Adipocyte (in vitro differentiated cells): Measurements from ENCODE around the gene CPTP.
A peak's percentile ranks its signal among the peaks of the same experiment; 100 is the strongest.
"Not testable (repeated sequence)": the region's sequence is repeated elsewhere in the genome, so short reads cannot be mapped to it uniquely, and the experiment has no call there.

Experiments
- DNase-seq: peaks from one replicate; pipeline ENCODE4 v3.0.0-alpha.2; 2015; ENCODE audit warnings: low read depth
- H3K27me3 ChIP-seq: replicated peaks from 2 replicates; pipeline ENCODE4 v1.7.0; 2013; ENCODE audit warnings: mild to moderate bottlenecking, low read length, moderate library complexity; ENCODE audit not compliant: control insufficient read depth, insufficient read depth
- H3K36me3 ChIP-seq: 2 replicates; pipeline ENCODE4 v1.7.0; 2013; ENCODE audit warnings: low read length, mild to moderate bottlenecking, moderate library complexity; ENCODE audit not compliant: control insufficient read depth, insufficient read depth, severe bottlenecking
- H3K4me1 ChIP-seq: 2 replicates; pipeline ENCODE4 v1.7.0; 2013; ENCODE audit warnings: mild to moderate bottlenecking, low read length, moderate library complexity; ENCODE audit not compliant: control insufficient read depth, insufficient read depth
- H3K4me3 ChIP-seq: 2 replicates; pipeline ENCODE4 v1.7.0; 2013; ENCODE audit warnings: mild to moderate bottlenecking, low read length, moderate library complexity
- H3K9ac ChIP-seq: 2 replicates; pipeline ENCODE4 v1.7.0; 2013; ENCODE audit warnings: mild to moderate bottlenecking, low read length, moderate library complexity
- H3K9me3 ChIP-seq: 2 replicates; pipeline ENCODE4 v1.7.0; 2013; ENCODE audit warnings: mild to moderate bottlenecking, low read length, moderate library complexity; ENCODE audit not compliant: control insufficient read depth

CPTP gene

DNA sequence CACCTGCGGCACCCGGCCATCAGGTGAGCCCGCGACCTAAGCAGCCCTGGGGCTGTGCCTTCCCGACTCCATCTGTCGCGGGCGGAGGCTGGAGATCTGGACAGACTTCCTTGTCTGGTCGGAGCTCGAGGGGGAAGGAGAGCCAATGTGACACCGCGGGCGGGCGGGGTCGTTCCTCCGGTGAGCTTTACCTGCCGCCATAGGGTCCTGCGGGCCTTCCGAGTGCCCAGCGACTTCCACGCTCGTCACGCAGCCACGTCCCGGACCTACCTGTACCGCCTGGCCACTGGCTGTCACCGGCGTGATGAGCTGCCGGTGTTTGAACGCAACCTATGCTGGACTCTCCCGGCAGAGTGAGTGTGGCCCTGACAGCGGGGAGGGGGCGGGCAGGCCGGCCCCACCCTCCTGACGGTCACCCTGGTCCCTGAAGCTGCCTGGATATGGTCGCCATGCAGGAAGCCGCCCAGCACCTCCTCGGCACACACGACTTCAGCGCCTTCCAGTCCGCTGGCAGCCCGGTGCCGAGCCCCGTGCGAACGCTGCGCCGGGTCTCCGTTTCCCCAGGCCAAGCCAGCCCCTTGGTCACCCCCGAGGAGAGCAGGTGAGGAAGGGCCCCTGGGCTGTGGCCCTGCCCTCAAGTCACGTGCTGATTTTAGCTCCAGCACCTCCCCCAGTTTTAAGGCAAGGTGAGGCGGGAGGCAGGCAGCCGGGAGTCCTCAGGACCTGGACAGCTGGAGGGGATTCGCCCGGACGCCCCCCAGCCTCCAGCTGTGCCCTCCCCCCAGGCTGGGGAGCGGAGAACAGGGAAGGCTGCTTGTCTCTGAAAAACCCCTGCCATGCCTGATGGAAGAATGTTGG, 15.1 kb upstream of the CPTP start:
- Histone ChIP-seq H3K4me1 (peaks cover 33% of the 10 kb centered on the region), H3K9ac (peak overlapping the region; percentile 89), H3K36me3 (peaks cover 44% of the 10 kb centered on the region), H3K4me3 (peak overlapping the region; percentile 86), H3K9me3 (no peaks in the 10 kb centered on the region), H3K27me3 (no peaks in the 10 kb centered on the region)
- peak; percentile 36 for DNase-seq

DNA sequence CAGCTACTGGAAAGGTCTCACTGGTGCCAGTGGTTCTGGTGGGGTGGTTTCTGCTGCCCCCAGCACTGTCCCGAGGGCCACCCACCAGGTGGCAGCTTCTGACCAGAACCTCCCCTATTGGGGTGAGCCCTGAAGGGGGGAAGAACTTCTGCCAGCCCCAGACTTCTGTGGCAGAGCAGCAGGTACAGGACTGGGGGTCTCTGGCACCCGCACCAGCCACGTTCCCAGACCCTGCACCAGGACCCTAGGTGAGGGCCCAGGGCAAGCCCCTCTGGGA, 14.6 kb upstream of the CPTP start:
- Histone ChIP-seq H3K4me1 (peaks cover 28% of the 10 kb centered on the region), H3K4me3 (no peak overlapping the region), H3K36me3 (peaks cover 50% of the 10 kb centered on the region), H3K9me3 (no peaks in the 10 kb centered on the region), H3K9ac (peak overlapping the region; percentile 89), H3K27me3 (no peaks in the 10 kb centered on the region)
- no peak for DNase-seq

DNA sequence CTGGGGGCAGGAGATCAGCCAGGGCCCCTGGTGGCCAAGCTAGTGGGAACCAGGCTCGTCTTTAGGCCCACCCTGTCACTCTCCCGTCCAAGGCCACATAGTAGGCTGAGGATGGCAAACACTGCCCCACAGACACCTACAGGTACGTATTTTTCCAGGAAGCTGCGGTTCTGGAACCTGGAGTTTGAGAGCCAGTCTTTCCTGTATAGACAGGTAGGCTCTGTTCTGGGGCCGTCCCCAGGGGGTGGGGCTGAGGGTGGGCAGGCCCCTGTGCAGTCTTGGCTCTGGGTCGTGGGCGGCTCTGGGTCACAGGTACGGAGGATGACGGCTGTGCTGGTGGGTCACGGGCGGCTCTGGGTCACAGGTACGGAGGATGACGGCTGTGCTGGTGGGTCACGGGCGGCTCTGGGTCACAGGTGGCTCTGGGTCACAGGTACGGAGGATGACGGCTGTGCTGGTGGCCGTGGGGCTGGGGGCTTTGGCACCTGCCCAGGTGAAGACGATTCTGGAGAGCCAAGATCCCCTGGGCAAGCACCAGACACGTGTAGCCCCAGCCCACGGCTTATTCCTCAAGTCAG, 14.0 kb upstream of the CPTP start:
- no peak overlapping the region for H3K4me3 ChIP-seq
- no peaks in the 10 kb centered on the region for H3K9me3 ChIP-seq
- no peak overlapping the region for H3K9ac ChIP-seq
- H3K27me3 ChIP-seq = no peaks in the 10 kb centered on the region
- peaks cover 23% of the 10 kb centered on the region for H3K4me1 ChIP-seq
- no peak for DNase-seq
- peaks cover 50% of the 10 kb centered on the region for H3K36me3 ChIP-seq

DNA sequence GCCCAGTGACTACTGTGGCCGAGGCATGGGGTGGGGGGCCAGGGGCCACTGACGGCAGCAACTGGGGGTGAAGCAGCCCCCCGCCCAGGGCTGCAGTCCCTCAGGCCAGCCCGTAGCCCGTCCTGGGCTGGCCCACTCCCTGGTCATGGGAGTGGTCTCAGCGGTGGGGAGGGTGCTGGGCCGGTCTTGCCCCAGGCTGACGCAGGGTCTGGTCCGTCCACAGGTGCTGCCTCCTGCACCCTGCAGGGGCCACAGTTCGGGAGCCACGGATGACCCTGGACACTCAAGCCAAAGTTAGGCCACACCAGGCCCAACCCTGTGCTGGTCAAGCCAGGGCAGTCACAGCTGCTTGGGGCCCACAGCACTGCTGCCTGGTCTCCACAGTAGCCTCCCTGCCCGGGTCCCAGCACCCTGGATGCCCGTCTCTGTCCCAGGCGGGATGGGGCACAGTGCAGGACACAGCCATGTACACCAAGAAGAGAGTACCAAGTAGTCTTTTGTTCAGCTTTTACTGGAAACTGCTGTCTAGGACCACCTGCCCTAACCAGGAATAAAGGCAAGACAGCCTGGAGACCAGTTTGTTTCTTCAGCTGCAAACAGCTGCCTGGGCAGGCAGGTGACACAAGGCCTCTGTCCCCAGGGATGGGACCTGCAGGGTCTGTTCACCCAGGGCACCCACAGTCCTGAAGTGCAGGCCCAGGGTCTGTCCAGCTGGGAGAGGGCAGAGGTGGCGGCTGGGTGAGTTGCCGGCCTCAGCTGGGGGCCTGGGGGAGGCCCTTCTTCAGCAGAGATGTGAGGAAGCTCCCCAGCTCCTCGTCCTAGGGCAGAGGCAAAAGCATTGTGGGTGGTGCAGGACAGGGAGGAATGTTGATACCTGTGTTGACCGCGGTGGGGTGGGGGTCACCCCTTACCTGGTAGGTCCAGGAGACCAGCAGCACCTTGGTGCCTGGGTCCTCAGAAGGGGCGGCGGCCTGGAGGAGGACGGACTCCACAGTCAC, 13.2 kb upstream of the CPTP start:
- Histone ChIP-seq H3K27me3 (no peaks in the 10 kb centered on the region), H3K9me3 (no peaks in the 10 kb centered on the region), H3K36me3 (peaks cover 50% of the 10 kb centered on the region), H3K9ac (no peak overlapping the region), H3K4me3 (no peak overlapping the region), H3K4me1 (peaks cover 14% of the 10 kb centered on the region)
- DNase-seq = no peak

DNA sequence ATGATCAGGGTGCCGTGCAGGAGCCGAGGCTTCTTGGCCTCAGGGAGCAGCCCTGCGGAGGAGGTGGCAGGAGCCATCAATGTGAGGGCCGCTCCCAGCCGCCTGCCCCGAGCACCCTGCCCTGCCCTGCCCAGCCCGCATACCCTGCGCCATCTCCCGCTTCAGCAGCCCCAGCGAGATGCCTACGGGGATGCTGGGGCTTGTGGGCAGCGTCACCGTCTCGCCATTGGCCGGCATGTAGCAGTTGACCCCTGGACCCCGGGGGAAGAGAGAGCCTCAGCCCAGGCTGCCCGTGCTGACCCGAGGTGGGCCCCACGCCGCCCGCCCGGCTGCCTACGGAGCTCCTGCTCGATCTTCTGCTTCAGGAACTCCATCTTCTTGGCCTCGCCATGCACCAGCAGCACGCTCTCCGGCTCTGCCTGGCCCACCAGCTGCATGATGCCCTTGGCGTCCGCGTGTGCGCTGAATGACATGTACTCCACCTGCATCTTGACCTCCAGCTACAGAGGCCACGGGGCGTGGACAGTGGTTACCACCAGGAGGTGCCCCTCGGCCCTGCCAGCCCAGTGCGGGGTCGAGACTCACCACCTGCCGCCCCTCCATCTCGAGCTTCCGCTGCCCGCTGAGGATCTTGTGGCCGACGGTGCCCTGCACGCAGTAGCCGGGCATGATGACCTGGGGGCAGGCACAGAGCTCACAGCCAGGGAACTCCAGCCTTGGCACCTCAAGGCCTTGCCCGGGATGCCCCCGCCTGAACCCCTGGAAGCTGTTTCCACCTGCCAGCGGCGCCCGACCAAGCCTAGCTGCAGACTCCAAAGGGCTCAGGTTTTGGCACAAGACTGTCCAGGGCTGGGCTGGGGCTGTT, 11.9 kb upstream of the CPTP start:
- DNase-seq = no peak
- Histone ChIP-seq H3K4me3 (no peak overlapping the region), H3K36me3 (peaks cover 50% of the 10 kb centered on the region)

DNA sequence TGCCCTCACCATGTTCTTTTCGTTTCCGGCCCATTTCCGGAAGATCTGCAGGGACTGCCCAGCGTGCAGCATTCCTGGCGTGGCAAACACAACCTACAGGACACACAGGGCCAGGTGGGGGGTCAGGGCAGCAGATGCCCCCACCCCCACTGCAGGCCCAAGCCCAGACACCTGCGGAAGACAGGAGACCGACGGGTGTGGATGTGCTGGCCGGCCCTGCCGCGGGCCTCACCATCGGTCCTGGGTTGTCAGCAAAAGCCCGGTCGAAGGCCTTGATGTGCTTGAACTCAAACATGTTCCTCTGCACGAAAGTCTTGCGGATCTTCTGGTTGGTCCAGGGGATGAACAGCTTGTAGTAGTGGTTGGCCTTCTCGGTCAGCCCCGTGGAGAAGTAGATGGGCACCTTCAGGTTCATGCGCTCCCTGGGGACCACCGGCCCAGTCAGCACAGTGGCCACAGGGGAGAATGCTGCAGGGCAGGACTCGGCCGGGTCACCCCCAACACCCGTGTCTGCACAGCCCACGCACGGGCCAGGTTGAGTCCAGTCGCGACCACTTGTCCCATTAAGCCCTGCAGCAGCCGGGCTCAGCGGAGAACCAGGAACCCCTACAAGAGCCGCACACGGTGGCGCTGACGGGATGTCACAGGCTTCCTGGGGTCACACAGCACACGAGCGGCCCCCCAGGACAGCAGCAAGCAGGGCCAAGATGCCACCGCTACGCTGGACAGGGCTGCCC, 10.9 kb upstream of the CPTP start:
- Histone ChIP-seq H3K9me3 (no peaks in the 10 kb centered on the region), H3K4me3 (no peak overlapping the region), H3K9ac (no peak overlapping the region), H3K36me3 (peaks cover 51% of the 10 kb centered on the region), H3K4me1 (peaks cover 19% of the 10 kb centered on the region), H3K27me3 (no peaks in the 10 kb centered on the region)
- DNase-seq = no peak

More for the DNA sequence above, 11.9 kb upstream of the CPTP start:
- Histone ChIP-seq H3K4me1 (peaks cover 9% of the 10 kb centered on the region), H3K9ac (no peak overlapping the region), H3K27me3 (no peaks in the 10 kb centered on the region), H3K9me3 (no peaks in the 10 kb centered on the region)

DNA sequence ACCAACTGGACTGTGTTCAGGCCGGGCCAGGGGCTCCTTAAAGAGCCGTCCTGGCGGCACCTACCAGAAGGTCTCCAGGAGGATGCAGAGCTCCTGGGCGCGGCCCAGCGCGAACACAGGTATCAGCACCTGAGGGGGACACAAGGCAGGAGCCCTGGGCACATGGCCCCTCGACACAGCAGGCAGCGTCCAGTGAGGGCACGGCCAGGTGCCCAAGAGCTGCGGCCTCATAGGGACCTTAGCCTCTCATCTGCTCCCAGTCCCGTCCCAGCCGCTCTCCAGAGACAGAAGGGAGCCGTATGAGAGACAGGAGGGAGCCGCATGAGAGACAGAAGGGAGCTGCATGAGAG, 10.4 kb upstream of the CPTP start:
- H3K9me3 ChIP-seq = no peaks in the 10 kb centered on the region
- H3K27me3 ChIP-seq = no peaks in the 10 kb centered on the region
- peaks cover 23% of the 10 kb centered on the region for H3K4me1 ChIP-seq
- no peak overlapping the region for H3K4me3 ChIP-seq
- no peak overlapping the region for H3K9ac ChIP-seq
- DNase-seq = no peak
- peaks cover 56% of the 10 kb centered on the region for H3K36me3 ChIP-seq

DNA sequence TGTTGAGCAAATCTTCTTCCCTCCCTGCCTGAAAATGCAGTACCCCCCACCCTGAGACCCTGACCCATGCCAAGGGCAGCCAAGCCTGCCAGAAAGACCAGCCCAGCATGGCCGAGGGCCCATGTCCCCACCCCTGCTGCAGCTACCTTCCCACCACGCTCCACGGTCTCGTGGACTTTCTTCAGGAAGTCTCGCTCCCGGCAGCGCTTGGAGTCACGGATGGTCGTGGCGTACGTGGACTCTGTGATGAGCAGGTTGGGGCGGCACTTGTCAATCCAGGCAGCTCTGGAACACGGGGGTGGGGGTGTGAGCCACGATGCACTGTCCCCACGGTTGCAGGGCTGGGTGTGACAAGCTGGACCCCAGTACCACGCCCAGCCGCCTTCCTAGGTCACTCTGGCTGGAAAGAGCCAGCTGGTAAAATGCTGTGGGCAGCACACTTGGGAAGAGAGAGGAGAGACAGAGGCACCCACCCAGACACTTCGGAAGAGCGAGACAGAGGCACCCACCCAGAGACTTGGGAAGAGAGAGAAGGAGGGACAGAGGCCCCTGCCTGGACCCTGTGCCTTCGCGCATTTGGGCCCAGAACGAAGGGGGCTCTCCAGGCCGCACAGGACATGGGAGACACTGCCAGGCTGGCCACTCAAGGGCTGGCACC, 9.8 kb upstream of the CPTP start:
- no peak overlapping the region for H3K9ac ChIP-seq

DNA sequence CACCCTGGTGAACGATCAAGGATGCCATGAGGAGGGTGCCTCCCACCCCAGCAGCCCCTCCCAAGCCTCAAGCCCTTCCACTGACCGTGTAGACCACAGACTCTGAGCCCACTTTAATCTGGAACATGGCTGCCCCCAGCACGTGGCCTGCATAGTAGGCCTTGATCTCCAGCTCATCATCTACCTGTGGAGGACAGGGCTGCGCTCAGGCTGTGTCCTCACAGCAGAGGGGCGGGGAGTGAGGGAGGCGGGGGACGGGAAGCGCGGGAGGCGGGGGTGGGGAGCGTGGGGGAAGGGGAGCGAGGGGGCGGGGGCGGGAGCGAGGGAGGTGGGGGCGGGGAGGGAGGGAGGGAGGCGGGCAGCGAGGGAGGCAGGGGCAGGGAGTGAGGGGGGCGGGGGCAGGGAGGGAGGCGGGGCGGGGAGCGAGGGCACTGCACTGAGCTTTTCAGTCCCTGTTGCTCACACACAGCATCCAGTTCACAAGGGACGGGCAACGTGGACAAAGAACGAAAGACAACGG, 9.1 kb upstream of the CPTP start:
- Histone ChIP-seq H3K9ac (no peak overlapping the region), H3K9me3 (no peaks in the 10 kb centered on the region), H3K36me3 (peaks cover 57% of the 10 kb centered on the region), H3K27me3 (no peaks in the 10 kb centered on the region), H3K4me3 (no peak overlapping the region), H3K4me1 (peaks cover 17% of the 10 kb centered on the region)
- DNase-seq = no peak

More for the DNA sequence above, 9.8 kb upstream of the CPTP start:
- H3K36me3 ChIP-seq = peaks cover 60% of the 10 kb centered on the region
- H3K4me3 ChIP-seq = no peak overlapping the region
- no peaks in the 10 kb centered on the region for H3K9me3 ChIP-seq
- DNase-seq = no peak
- peaks cover 17% of the 10 kb centered on the region for H3K4me1 ChIP-seq
- H3K27me3 ChIP-seq = no peaks in the 10 kb centered on the region

DNA sequence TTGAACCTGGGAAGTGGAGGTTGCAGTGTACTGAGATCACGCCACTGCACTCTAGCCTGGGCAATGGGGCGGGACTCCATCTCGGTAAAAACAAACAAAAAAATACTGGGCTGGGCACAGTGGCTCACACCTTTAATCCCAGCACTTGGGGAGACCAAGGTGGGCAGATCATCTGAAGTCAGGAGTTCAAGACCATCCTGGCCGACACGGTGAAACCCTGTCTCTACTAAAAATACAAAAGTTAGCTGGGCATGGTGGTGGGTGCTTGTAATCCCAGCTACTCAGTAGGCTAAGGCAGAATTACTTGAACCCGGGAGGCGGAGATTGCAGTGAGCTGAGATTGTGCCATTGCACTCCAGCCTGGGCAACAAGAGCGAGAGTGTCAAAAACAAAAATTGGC, 8.4 kb upstream of the CPTP start:
- not testable (repeated sequence) for H3K27me3 ChIP-seq, DNase-seq, H3K4me3 ChIP-seq, H3K9ac ChIP-seq, H3K9me3 ChIP-seq
- H3K36me3 ChIP-seq = peaks cover 51% of the 10 kb centered on the region
- H3K4me1 ChIP-seq = peaks cover 23% of the 10 kb centered on the region
